ENCODE measurements around the gene SDK2.

The SDK2 gene

GRCh38 chr17:73498886-73499554 lies 145.2 kb downstream of the SDK2 start:
- no peak for DNase-seq

- DNase-seq = no peak
Observed at GRCh38 chr17:73498176-73498575, 146.1 kb downstream of the SDK2 start.

- no peak for DNase-seq
Observed at GRCh38 chr17:73497721-73498120, 146.5 kb downstream of the SDK2 start.

GRCh38 chr17:73496232-73496631 lies 148.0 kb downstream of the SDK2 start:
- DNase-seq = no peak

- no peak for DNase-seq
Observed at GRCh38 chr17:73495641-73496040, 148.6 kb downstream of the SDK2 start.

GRCh38 chr17:73494950-73495349 lies 149.3 kb downstream of the SDK2 start:
- DNase-seq = no peak

- DNase-seq = no peak
Observed at GRCh38 chr17:73493956-73494926, 150.0 kb downstream of the SDK2 start.

GRCh38 chr17:73492821-73493814 lies 151.1 kb downstream of the SDK2 start:
- DNase-seq = no peak

- no peak for DNase-seq
Observed at GRCh38 chr17:73492125-73492820, 152.0 kb downstream of the SDK2 start.

GRCh38 chr17:73491648-73492047 lies 152.6 kb downstream of the SDK2 start:
- no peak for DNase-seq

- DNase-seq = no peak
Observed at GRCh38 chr17:73490851-73491250, 153.4 kb downstream of the SDK2 start.

- DNase-seq = no peak
Observed at GRCh38 chr17:73489991-73490390, 154.3 kb downstream of the SDK2 start.

GRCh38 chr17:73489333-73489732 lies 154.9 kb downstream of the SDK2 start:
- no peak for DNase-seq

GRCh38 chr17:73485130-73485529 lies 159.1 kb downstream of the SDK2 start:
- DNase-seq = no peak

GRCh38 chr17:73482894-73483293 lies 161.4 kb downstream of the SDK2 start:
- no peak for DNase-seq

GRCh38 chr17:73482251-73482716 lies 162.0 kb downstream of the SDK2 start:
- DNase-seq = no peak

- DNase-seq = no peak
Observed at GRCh38 chr17:73481676-73482075, 162.6 kb downstream of the SDK2 start.

GRCh38 chr17:73480740-73481139 lies 163.5 kb downstream of the SDK2 start:
- no peak for DNase-seq

- no peak for DNase-seq
Observed at GRCh38 chr17:73478768-73479424, 165.3 kb downstream of the SDK2 start.

- DNase-seq = no peak
Observed at GRCh38 chr17:73478334-73478733, 165.9 kb downstream of the SDK2 start.

GRCh38 chr17:73476890-73477350 lies 167.3 kb downstream of the SDK2 start:
- DNase-seq = no peak

All from SW 1271 (cell line).